Activated T-cell treated with anti-CD3 and anti-CD28 coated beads for 48 hours (primary cell): ENCODE measurements around the gene ZNF768.
A peak's percentile ranks its signal among the peaks of the same experiment; 100 is the strongest.
"Not testable (repeated sequence)": the region's sequence is repeated elsewhere in the genome, so short reads cannot be mapped to it uniquely, and the experiment has no call there.

Experiments
- DNase-seq: peaks from one replicate; pipeline ENCODE4 v3.0.0-alpha.2; 2020; ENCODE audit warnings: low read depth

Gene ZNF768

GRCh38 chr16:30555315-30556124, 29.2 kb upstream of the ZNF768 start:
- DNase-seq = no peak

GRCh38 chr16:30554557-30555314, 28.4 kb upstream of the ZNF768 start:
- no peak for DNase-seq

- DNase-seq = no peak
These were observed 27.1 kb upstream of the ZNF768 start for GRCh38 chr16:30553393-30553899.

GRCh38 chr16:30552956-30553355, 26.6 kb upstream of the ZNF768 start:
- DNase-seq = no peak

- peak; percentile 55 for DNase-seq
These were observed 25.4 kb upstream of the ZNF768 start for GRCh38 chr16:30551781-30552180.

GRCh38 chr16:30548416-30549253, 22.3 kb upstream of the ZNF768 start:
- DNase-seq = no peak

- DNase-seq = no peak
These were observed 19.7 kb upstream of the ZNF768 start for GRCh38 chr16:30546115-30546514.

GRCh38 chr16:30543067-30543466, 16.7 kb upstream of the ZNF768 start:
- no peak for DNase-seq

- no peak for DNase-seq
These were observed 15.3 kb upstream of the ZNF768 start for GRCh38 chr16:30541502-30542329.

- not testable (repeated sequence) for DNase-seq
These were observed 14.6 kb upstream of the ZNF768 start for GRCh38 chr16:30540916-30541464.

- not testable (repeated sequence) for DNase-seq
These were observed 13.7 kb upstream of the ZNF768 start for GRCh38 chr16:30539986-30540526.

GRCh38 chr16:30539000-30539964, 12.9 kb upstream of the ZNF768 start:
- DNase-seq = no peak

GRCh38 chr16:30536391-30537024, 10.1 kb upstream of the ZNF768 start:
- not testable (repeated sequence) for DNase-seq

- DNase-seq = peak; percentile 59
These were observed 9.4 kb upstream of the ZNF768 start for GRCh38 chr16:30535777-30536190.

- no peak for DNase-seq
These were observed 8.9 kb upstream of the ZNF768 start for GRCh38 chr16:30535106-30535776.

- DNase-seq = peak; percentile 88
These were observed 8.2 kb upstream of the ZNF768 start, which contains the start of gene ZNF747 for GRCh38 chr16:30534368-30535105. TSS of gene ZNF747 (minus strand) at chr16:30534858. CDS start at chr16:30534679, 179 bp downstream.

- no peak for DNase-seq
These were observed 7.5 kb upstream of the ZNF768 start for GRCh38 chr16:30533748-30534367.
